Keratinocyte (primary cell): ENCODE measurements around the gene LIM2. TPM values are rescaled to one million over a fixed set of nuclear protein-coding genes. Genes with fewer than 3 reads are reported as not detected.
"Not testable (repeated sequence)": the region's sequence is repeated elsewhere in the genome, so short reads cannot be mapped to it uniquely, and the experiment has no call there.

Experiments
- DNase-seq: peaks from one replicate; pipeline ENCODE4 v3.0.0-alpha.2; 2011; ENCODE audit warnings: low read depth, missing footprints, low spot score
- FAIRE-seq: peaks from 2 replicates; lab custom pipeline; 2011; peaks lifted over from hg19 to GRCh38; lab: Jason Lieb, UNC
- H2AFZ ChIP-seq: 2 replicates; pipeline ENCODE4 v1.6.0; 2012; ENCODE audit warnings: low read length, control low read depth, inconsistent platforms; ENCODE audit not compliant: control insufficient read depth
- H3K27ac ChIP-seq: 2 replicates; pipeline ENCODE4 v1.5.1; 2011; ENCODE audit warnings: low read length; ENCODE audit not compliant: control insufficient read depth, insufficient read depth
- H3K27me3 ChIP-seq: 3 replicates; pipeline ENCODE4 v1.6.0; 2011; ENCODE audit warnings: low read length; ENCODE audit not compliant: control insufficient read depth, insufficient read depth; ENCODE audit errors: extremely low read depth
- H3K36me3 ChIP-seq, 2 experiments: 2 replicates in 1 of 2; 3 replicates in 1 of 2; pipeline ENCODE4 v1.5.1; 2011; ENCODE audit warnings: low read length in 2 of 2, mild to moderate bottlenecking in 1 of 2; ENCODE audit not compliant: control insufficient read depth in 2 of 2, insufficient read depth in 2 of 2; ENCODE audit errors: extremely low read depth in 1 of 2
- H3K4me1 ChIP-seq: 3 replicates; pipeline ENCODE4 v1.5.1; 2011; ENCODE audit warnings: low read length; ENCODE audit not compliant: control insufficient read depth, insufficient read depth; ENCODE audit errors: extremely low read depth
- H3K4me2 ChIP-seq: 3 replicates; pipeline ENCODE4 v1.6.0; 2011; ENCODE audit warnings: low read depth, low read length; ENCODE audit not compliant: control insufficient read depth, insufficient read depth; ENCODE audit errors: extremely low read depth
- H3K4me3 ChIP-seq, 3 experiments: fragments of 200-600 bp in 1 of 3; sonication (generic) in 1 of 3; 2 replicates in 2 of 3; 3 replicates in 1 of 3; pipeline ENCODE4 v1.5.1; 2011 to 2016; ENCODE audit warnings: low read length in 3 of 3, mild to moderate bottlenecking in 3 of 3, control low read depth in 2 of 3, inconsistent platforms in 1 of 3, low read depth in 1 of 3, mixed read lengths in 1 of 3, mixed run types in 1 of 3, moderate library complexity in 1 of 3; ENCODE audit not compliant: control insufficient read depth in 2 of 3, insufficient read depth in 2 of 3; ENCODE audit errors: extremely low read depth in 1 of 3
- H3K79me2 ChIP-seq: 2 replicates; pipeline ENCODE4 v1.6.0; 2012; ENCODE audit warnings: low read length; ENCODE audit not compliant: control insufficient read depth, insufficient read depth
- H3K9ac ChIP-seq: 3 replicates; pipeline ENCODE4 v1.6.0; 2011; ENCODE audit warnings: low read length; ENCODE audit not compliant: control insufficient read depth, insufficient read depth; ENCODE audit errors: extremely low read depth
- H3K9me1 ChIP-seq: 3 replicates; pipeline ENCODE4 v1.6.0; 2011; ENCODE audit warnings: low read length; ENCODE audit not compliant: control insufficient read depth, insufficient read depth; ENCODE audit errors: extremely low read depth
- H3K9me3 ChIP-seq: 2 replicates; pipeline ENCODE4 v1.5.1; 2012; ENCODE audit warnings: low read depth, low read length; ENCODE audit not compliant: control insufficient read depth
- H4K20me1 ChIP-seq: 3 replicates; pipeline ENCODE4 v1.6.0; 2011; ENCODE audit warnings: low read length; ENCODE audit not compliant: control insufficient read depth, insufficient read depth; ENCODE audit errors: extremely low read depth
- EZH2 ChIP-seq: IDR thresholded peaks from one replicate; pipeline ENCODE4 v1.6.1; 2012; ENCODE audit warnings: inconsistent platforms, mild to moderate bottlenecking, low read length, moderate library complexity
- dilution Hi-C: fragments of 300-500 bp; cut with MboI; formaldehyde crosslinking; loops from one replicate; pipeline ENCODE4 v1.7.0; 2020; ENCODE audit warnings: low sequenced_read_pairs; ENCODE audit not compliant: extremely low pct_ligation_motif_present
- polyA plus RNA-seq, 5 experiments: library from polyadenylated mRNA; depleted of rRNA in 3 of 5; stranded (reverse) in 3 of 5; stranded (forward) in 1 of 5; unstranded in 1 of 5; fragments of >200 nt; gene quantifications; 1 replicate in 1 of 5; 2 replicates in 3 of 5; 3 replicates in 1 of 5; pipeline versions ENCODE4 v1.2.1 to v1.2.3, GENCODE V29; 2011 to 2012; ENCODE audit warnings: missing spikeins in 2 of 5, low read depth in 1 of 5, low replicate concordance in 1 of 5
- TF ChIP-seq, protein P1 (sequence below), 3 experiments: IDR thresholded peaks in 1 of 3; conservative IDR thresholded peaks in 1 of 3; optimal IDR thresholded peaks in 1 of 3; 2 replicates in 2 of 3; 3 replicates in 1 of 3; pipeline versions ENCODE3 to v1.5.1; 2011; ENCODE audit warnings: low read length in 3 of 3, mild to moderate bottlenecking in 3 of 3, moderate library complexity in 2 of 3, control low read depth in 1 of 3, inconsistent platforms in 1 of 3; ENCODE audit not compliant: insufficient read depth in 2 of 3; ENCODE audit errors: extremely low read depth in 1 of 3

Gene LIM2
- polyA plus RNA-seq, 1 donor (not counting 4 experiments of a cell fraction or from before 2014, with no cell fraction given): not detected

DNA sequence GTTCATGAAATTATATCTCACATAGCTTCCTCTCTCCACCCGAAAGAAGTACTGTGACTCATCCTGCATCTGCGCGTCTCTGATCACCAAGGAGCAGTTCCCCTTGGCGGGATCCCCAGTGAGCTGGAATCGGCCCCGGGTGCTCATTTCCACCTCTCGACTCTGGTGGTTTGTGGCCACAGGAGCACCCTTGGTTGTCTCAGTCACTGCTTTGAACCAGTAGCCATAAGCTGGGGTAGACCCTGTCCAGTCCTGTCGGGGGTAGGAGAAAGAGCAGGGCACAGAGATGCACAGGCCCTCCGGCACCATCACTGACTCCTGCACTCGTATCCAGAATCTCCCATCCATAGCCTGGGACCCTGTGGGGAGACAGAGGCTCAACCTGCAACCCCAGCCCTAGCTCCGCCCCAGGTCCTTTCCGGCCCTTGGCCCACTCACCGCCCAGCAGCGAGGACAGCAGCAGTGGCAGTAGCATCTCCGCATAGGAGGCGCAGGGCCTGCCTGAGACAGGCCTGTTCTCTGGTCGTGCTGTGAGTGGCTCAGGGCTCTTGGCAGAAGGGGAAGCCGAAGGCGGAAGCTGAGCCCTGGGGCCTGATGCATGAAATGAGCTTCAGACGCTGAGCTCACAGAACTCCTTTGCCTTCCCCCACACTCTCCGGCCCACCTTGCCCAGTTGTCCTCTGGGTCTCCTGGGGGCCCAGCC, 29.5 kb upstream of the LIM2 start, which contains the start of gene SIGLEC10:
Gene SIGLEC10 (minus strand): TSS at position 536 of the 703 bp plus-strand sequence. CDS start 61 bp downstream, at position 475.
- Histone ChIP-seq H2AFZ (no peak within 1 kb of the TSS), H3K9me3 (no peaks in the 10 kb centered on the region), H3K4me1 (no peaks in the 10 kb centered on the region), H3K27ac (no peak within 1 kb of the TSS), H3K27me3 (no peaks in the 10 kb centered on the region), H3K9ac (no peak within 1 kb of the TSS), H3K9me1 (no peaks in the 10 kb centered on the region), H4K20me1 (no peaks in the 10 kb centered on the region), H3K4me3 (no peak within 1 kb of the TSS), H3K36me3 (no peaks in the 10 kb centered on the region), H3K4me2 (no peak within 1 kb of the TSS), H3K79me2 (no peaks in the 10 kb centered on the region)
- no peak for FAIRE-seq
- dilution Hi-C loops: no loop called here
- TF ChIP-seq EZH2: no peak
- TF ChIP-seq, protein P1, sequence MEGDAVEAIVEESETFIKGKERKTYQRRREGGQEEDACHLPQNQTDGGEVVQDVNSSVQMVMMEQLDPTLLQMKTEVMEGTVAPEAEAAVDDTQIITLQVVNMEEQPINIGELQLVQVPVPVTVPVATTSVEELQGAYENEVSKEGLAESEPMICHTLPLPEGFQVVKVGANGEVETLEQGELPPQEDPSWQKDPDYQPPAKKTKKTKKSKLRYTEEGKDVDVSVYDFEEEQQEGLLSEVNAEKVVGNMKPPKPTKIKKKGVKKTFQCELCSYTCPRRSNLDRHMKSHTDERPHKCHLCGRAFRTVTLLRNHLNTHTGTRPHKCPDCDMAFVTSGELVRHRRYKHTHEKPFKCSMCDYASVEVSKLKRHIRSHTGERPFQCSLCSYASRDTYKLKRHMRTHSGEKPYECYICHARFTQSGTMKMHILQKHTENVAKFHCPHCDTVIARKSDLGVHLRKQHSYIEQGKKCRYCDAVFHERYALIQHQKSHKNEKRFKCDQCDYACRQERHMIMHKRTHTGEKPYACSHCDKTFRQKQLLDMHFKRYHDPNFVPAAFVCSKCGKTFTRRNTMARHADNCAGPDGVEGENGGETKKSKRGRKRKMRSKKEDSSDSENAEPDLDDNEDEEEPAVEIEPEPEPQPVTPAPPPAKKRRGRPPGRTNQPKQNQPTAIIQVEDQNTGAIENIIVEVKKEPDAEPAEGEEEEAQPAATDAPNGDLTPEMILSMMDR (optimal IDR thresholded peaks at IDR 0.05 in 1 of 3, IDR thresholded peaks at IDR 0.05 in 1 of 3, conservative IDR thresholded peaks at IDR 0.05 in 1 of 3; ENCODE audit: extremely low read depth in 1 of 3, insufficient read depth in 2 of 3, low read length in 3 of 3): no peak
- no peak for DNase-seq

DNA sequence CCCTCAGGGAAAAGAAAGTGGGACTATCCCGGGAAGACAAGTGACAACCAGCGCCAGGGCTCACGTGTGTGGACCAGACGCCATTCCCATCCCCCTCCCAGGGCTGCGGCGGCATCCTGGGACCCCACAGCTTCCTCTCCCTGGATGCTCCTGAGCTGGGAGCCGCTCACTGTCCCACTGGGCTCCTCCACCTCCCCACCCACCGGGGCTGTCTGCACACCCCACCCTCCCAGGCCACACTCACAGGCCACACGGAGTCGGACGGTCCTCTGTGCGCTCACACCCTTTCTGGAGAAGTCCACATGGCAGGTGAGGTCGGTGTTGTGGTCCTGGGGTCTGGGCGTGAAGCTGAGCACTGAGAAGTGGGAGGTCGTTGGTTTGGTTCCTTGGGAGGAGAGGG, 28.6 kb upstream of the LIM2 start:
- H3K4me1 ChIP-seq, dilution Hi-C loops, H3K27me3 ChIP-seq, H3K9me3 ChIP-seq, H4K20me1 ChIP-seq, H3K36me3 ChIP-seq, H3K9me1 ChIP-seq, H2AFZ ChIP-seq, FAIRE-seq, DNase-seq, H3K4me2 ChIP-seq, H3K79me2 ChIP-seq, H3K27ac ChIP-seq, H3K4me3 ChIP-seq, H3K9ac ChIP-seq: not testable (repeated sequence)
